ENCODE data around the gene CTNNA2. TPM values are rescaled to one million over a fixed set of nuclear protein-coding genes. Genes with fewer than 3 reads are reported as not detected.

Gene CTNNA2
- total RNA-seq, 1 donor from 2014 or later = 15.0 TPM

GRCh38 chr2:79782576-79783452, 270.0 kb downstream of the CTNNA2 start:
- no peak for DNase-seq (ENCODE audit: extremely low spot score, unreplicated experiment)

GRCh38 chr2:79788952-79789651, 276.3 kb downstream of the CTNNA2 start:
- H3K4me1 Mint-ChIP-seq (ENCODE audit: unreplicated experiment) = no peaks in the 10 kb centered on the region

More at GRCh38 chr2:79782576-79783452, 270.0 kb downstream of the CTNNA2 start:
- TF ChIP-seq CTCF (conservative IDR thresholded peaks at IDR 0.05) = no peak
- no peak overlapping the region for H3K27ac Mint-ChIP-seq
- no peaks in the 10 kb centered on the region for H3K36me3 Mint-ChIP-seq
- no peaks in the 10 kb centered on the region for H3K9me3 Mint-ChIP-seq
- no peaks in the 10 kb centered on the region for H3K27me3 Mint-ChIP-seq
- no peak overlapping the region for H3K4me3 Mint-ChIP-seq
- H3K4me1 Mint-ChIP-seq (ENCODE audit: unreplicated experiment) = no peaks in the 10 kb centered on the region

GRCh38 chr2:79789811-79790210, 277.0 kb downstream of the CTNNA2 start:
- Mint-ChIP-seq H3K4me1 (ENCODE audit: unreplicated experiment) (no peaks in the 10 kb centered on the region), H3K27me3 (no peaks in the 10 kb centered on the region), H3K9me3 (no peaks in the 10 kb centered on the region), H3K36me3 (no peaks in the 10 kb centered on the region), H3K27ac (no peak overlapping the region), H3K4me3 (no peak overlapping the region)
- DNase-seq (ENCODE audit: extremely low spot score, unreplicated experiment) = no peak
- TF ChIP-seq CTCF (conservative IDR thresholded peaks at IDR 0.05) = no peak

More at GRCh38 chr2:79788952-79789651, 276.3 kb downstream of the CTNNA2 start:
- Mint-ChIP-seq H3K9me3 (no peaks in the 10 kb centered on the region), H3K36me3 (no peaks in the 10 kb centered on the region), H3K27ac (no peak overlapping the region), H3K27me3 (no peaks in the 10 kb centered on the region), H3K4me3 (no peak overlapping the region)
- no peak for DNase-seq (ENCODE audit: extremely low spot score, unreplicated experiment)
- TF ChIP-seq CTCF (conservative IDR thresholded peaks at IDR 0.05) = no peak

DNA sequence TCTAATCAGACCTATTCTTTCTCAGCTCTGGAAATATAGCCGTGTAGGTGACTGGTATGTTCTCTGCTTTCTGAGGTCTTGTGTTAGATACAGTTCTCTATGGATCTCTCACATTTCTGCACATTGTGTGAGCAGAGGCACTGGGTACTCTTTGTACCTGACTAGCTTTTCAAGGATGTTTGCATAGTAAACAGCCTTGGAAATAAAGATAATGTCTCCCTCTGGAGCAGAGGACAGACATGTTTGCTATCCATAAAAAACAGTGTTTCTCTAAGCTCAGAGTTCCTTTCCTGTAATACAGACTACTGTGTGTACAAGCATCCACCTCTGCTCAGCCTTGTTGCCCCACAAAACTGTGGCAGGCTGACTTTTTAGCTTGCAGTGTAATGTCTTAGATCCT, 279.2 kb downstream of the CTNNA2 start:
- no peaks in the 10 kb centered on the region for H3K27me3 Mint-ChIP-seq
- H3K9me3 Mint-ChIP-seq = no peaks in the 10 kb centered on the region
- H3K36me3 Mint-ChIP-seq = no peaks in the 10 kb centered on the region
- TF ChIP-seq CTCF (conservative IDR thresholded peaks at IDR 0.05) = no peak
- no peak overlapping the region for H3K4me3 Mint-ChIP-seq
- no peaks in the 10 kb centered on the region for H3K4me1 Mint-ChIP-seq (ENCODE audit: unreplicated experiment)
- H3K27ac Mint-ChIP-seq = no peak overlapping the region
- no peak for DNase-seq (ENCODE audit: extremely low spot score, unreplicated experiment)

DNA sequence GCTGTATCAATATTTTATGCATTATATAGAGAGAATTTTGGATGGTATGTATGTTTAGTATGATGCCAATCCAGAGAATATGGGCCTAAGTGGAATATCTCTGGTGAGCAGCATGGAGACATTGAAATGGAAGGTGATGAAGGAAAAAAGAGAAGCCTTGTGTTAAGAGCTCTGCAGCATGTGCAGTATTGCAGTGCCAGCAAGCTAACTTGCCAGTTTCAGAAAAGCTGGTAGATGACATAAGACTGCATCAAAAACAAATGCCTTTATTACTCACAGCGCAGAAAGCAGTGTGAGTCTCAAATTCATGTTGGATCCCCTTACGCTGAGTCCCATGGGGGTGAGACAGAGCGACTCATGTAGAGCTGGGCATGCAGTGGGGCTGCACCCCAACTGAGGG, 280.2 kb downstream of the CTNNA2 start:
- Mint-ChIP-seq H3K4me3 (no peak overlapping the region), H3K27ac (no peak overlapping the region), H3K9me3 (no peaks in the 10 kb centered on the region), H3K27me3 (no peaks in the 10 kb centered on the region), H3K4me1 (ENCODE audit: unreplicated experiment) (no peaks in the 10 kb centered on the region), H3K36me3 (no peaks in the 10 kb centered on the region)
- DNase-seq (ENCODE audit: extremely low spot score, unreplicated experiment) = no peak
- no peak for TF ChIP-seq CTCF (conservative IDR thresholded peaks at IDR 0.05)
